HCT116 (cell line): ENCODE data around the gene SPRR5. TPM values are rescaled to one million over a fixed set of nuclear protein-coding genes. Genes with fewer than 3 reads are reported as not detected.

Experiments
- ATAC-seq: fragments of 200-7000 bp; cut with Tn5 transposase; 2 replicates; pipeline ENCODE4 v1.9.1; 2020; ENCODE audit warnings: mild to moderate bottlenecking, moderate library complexity
- BruUV-seq: library from RNA; stranded (reverse); fragments of 400-500 nt; replicated peaks from 2 replicates; lab custom pipeline; 2021; lab: Mats Ljungman, UMichigan
- CTCF ChIA-PET: fragments of 300-600 bp; sonication (Branson Sonifier 250); formaldehyde crosslinking; loops from one replicate; lab custom pipeline; 2021; ENCODE audit warnings: antibody characterized with exemption; lab: Charles Lee
- POLR2A ChIA-PET: fragments of 300-600, 350-600 bp; sonication (Branson Sonifier 250); formaldehyde crosslinking; loops from one replicate; lab custom pipeline; 2021; ENCODE audit warnings: antibody characterized with exemption; lab: Charles Lee
- RAD21 ChIA-PET, 2 experiments: fragments of 300-600 bp; sonication (Branson Sonifier 250); formaldehyde crosslinking; loops; one replicate each; lab custom pipeline; 2023; ENCODE audit warnings: low total read pairs in 2 of 2; ENCODE audit not compliant: uncharacterized antibody in 2 of 2, unreplicated experiment in 2 of 2, low non-redundant PET in 1 of 2; lab: Charles Lee
- DNase-seq: peaks from one replicate; pipeline ENCODE4 v3.0.0-alpha.2; 2010; ENCODE audit warnings: low read depth, low spot score
- H2AFZ ChIP-seq: fragments of 200-600 bp; shearing (Covaris generic), sonication (generic); 2 replicates; pipeline ENCODE4 v1.6.1; 2017; ENCODE audit warnings: low read depth, mixed run types, mixed read lengths, antibody characterized with exemption, low read length; ENCODE audit not compliant: poor library complexity, severe bottlenecking
- H3K27ac ChIP-seq: 2 replicates; pipeline ENCODE4 v1.5.1; 2012; ENCODE audit warnings: low read depth, low read length
- H3K27me3 ChIP-seq: fragments of 200-600 bp; sonication (generic); 2 replicates; pipeline ENCODE4 v1.6.1; 2016; ENCODE audit warnings: mixed run types, low read length, mixed read lengths; ENCODE audit not compliant: insufficient read depth
- H3K36me3 ChIP-seq, 2 experiments: fragments of 200-500 bp in 1 of 2; fragments of 200-600 bp in 1 of 2; sonication (Bioruptor generic) in 1 of 2; sonication (generic) in 1 of 2; 2 replicates each; pipeline versions ENCODE4 v1.5.1 to v1.6.1; 2014 to 2016; ENCODE audit warnings: low read length in 2 of 2, inconsistent platforms in 1 of 2, mixed read lengths in 1 of 2, mixed run types in 1 of 2; ENCODE audit not compliant: insufficient read depth in 2 of 2, control insufficient read depth in 1 of 2
- H3K4me1 ChIP-seq, 2 experiments: fragments of 200-600 bp in 1 of 2; sonication (generic) in 1 of 2; 2 replicates each; pipeline versions ENCODE4 v1.5.1 to v1.6.1; 2012 to 2017; ENCODE audit warnings: low read length in 2 of 2, inconsistent platforms in 1 of 2, mild to moderate bottlenecking in 1 of 2, mixed read lengths in 1 of 2, mixed run types in 1 of 2, moderate library complexity in 1 of 2; ENCODE audit not compliant: insufficient read depth in 2 of 2, control insufficient read depth in 1 of 2
- H3K4me2 ChIP-seq: fragments of 200-600 bp; sonication (generic); 2 replicates; pipeline ENCODE4 v1.6.1; 2017; ENCODE audit warnings: mixed run types, low read length, mixed read lengths
- H3K4me3 ChIP-seq, 2 experiments: fragments of 200-600 bp in 1 of 2; sonication (generic) in 1 of 2; replicated peaks in 1 of 2; 2 replicates each; pipeline ENCODE4 v1.5.1; 2011 to 2016; ENCODE audit warnings: low read length in 2 of 2, control low read depth in 1 of 2, low read depth in 1 of 2, mild to moderate bottlenecking in 1 of 2, mixed read lengths in 1 of 2, mixed run types in 1 of 2
- H3K79me2 ChIP-seq: fragments of 200-600 bp; sonication (generic); 2 replicates; pipeline ENCODE4 v1.6.1; 2017; ENCODE audit warnings: mild to moderate bottlenecking, mixed run types, low read length, moderate library complexity, mixed read lengths; ENCODE audit not compliant: insufficient read depth
- H3K9ac ChIP-seq: fragments of 200-600 bp; sonication (generic); 2 replicates; pipeline ENCODE4 v1.6.1; 2016; ENCODE audit warnings: low read length, mixed read lengths
- H3K9me2 ChIP-seq: fragments of 200-600 bp; sonication (generic), shearing (Covaris generic); 2 replicates; pipeline ENCODE4 v1.6.1; 2017; ENCODE audit warnings: mixed run types, mild to moderate bottlenecking, moderate library complexity; ENCODE audit not compliant: insufficient read depth
- H3K9me3 ChIP-seq, 2 experiments: fragments of 200-500 bp in 1 of 2; fragments of 200-600 bp in 1 of 2; sonication (Bioruptor generic) in 1 of 2; sonication (generic) in 1 of 2; 2 replicates each; pipeline ENCODE4 v1.6.1; 2014 to 2017; ENCODE audit warnings: low read length in 2 of 2, mixed read lengths in 2 of 2, inconsistent platforms in 1 of 2, low read depth in 1 of 2, mild to moderate bottlenecking in 1 of 2, mixed run types in 1 of 2, moderate library complexity in 1 of 2; ENCODE audit not compliant: control insufficient read depth in 1 of 2, insufficient read depth in 1 of 2
- H4K20me1 ChIP-seq: fragments of 200-600 bp; sonication (generic), shearing (Covaris generic); 2 replicates; pipeline ENCODE4 v1.6.1; 2017; ENCODE audit warnings: mixed run types, mild to moderate bottlenecking, moderate library complexity; ENCODE audit not compliant: insufficient read depth
- POLR2AphosphoS5 ChIP-seq: IDR thresholded peaks from 2 replicates; pipeline ENCODE4 v1.6.1; 2011; ENCODE audit warnings: mild to moderate bottlenecking, low read depth, low read length, moderate library complexity
- ZFX ChIP-seq: fragments of 450-650 bp; IDR thresholded peaks from 2 replicates; pipeline ENCODE4 v1.6.1; 2017
- intact Hi-C: fragments of 100-400 bp; cut with micrococcal nuclease; formaldehyde crosslinking; loops from 2 replicates; pipeline ENCODE4 v1.10.0; 2022
- total RNA-seq: library from RNA; stranded (reverse); gene quantifications from one replicate; pipeline ENCODE4 v1.2.1, GENCODE V29; 2021; ENCODE audit not compliant: unreplicated experiment
- TF ChIP-seq, protein P1 (sequence below): IDR thresholded peaks from 2 replicates; pipeline ENCODE4 v1.6.1; 2011; ENCODE audit warnings: mild to moderate bottlenecking, low read length, moderate library complexity; ENCODE audit not compliant: insufficient replicate concordance; ENCODE audit errors: extremely low read depth
- TF ChIP-seq, protein P2 (sequence below): IDR thresholded peaks from 2 replicates; pipeline ENCODE4 v1.6.1; 2012; ENCODE audit warnings: low read depth

SPRR5 gene
- total RNA-seq, 1 experiment from 2014 or later: not detected

DNA sequence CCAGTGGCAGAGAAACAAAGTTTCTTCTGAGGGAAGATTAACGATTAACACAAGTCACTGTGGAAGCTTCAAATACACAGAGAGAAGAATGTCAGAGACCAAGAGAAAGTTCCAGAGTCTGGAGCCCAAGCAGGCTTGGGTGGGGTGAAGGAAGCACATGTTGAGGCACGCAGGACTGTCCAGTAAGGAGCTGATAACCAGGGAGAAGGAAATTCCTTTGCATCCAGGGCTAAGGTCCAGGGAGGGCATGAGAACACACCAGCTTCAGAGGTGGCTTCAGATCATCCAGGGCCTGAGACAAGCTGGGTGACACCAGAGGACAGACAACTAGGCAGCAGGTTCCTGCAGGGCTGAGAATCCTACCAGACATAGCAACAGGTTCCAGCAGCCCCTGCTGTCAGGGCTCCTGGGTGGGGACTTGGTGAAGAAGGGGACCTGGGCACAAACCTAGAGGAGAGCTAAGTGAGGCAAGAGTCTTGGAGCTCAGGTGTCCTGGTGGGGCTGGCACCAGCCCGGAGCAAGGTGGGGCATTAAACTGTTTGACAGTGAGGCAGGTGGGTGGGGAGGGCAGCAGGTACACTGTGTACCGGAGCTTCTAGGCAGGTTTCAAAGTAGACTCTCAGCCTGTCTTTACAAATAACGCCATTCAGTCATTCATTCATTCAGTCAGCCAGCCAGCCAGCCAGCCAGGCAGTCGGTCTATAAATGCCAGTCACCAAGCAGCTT, 34.3 kb downstream of the SPRR5 start:
- POLR2A ChIA-PET: no interaction called here
- no peak for ATAC-seq

More for the DNA sequence above, 34.3 kb downstream of the SPRR5 start:
- TF ChIP-seq POLR2AphosphoS5: no peak
- TF ChIP-seq, protein P1, sequence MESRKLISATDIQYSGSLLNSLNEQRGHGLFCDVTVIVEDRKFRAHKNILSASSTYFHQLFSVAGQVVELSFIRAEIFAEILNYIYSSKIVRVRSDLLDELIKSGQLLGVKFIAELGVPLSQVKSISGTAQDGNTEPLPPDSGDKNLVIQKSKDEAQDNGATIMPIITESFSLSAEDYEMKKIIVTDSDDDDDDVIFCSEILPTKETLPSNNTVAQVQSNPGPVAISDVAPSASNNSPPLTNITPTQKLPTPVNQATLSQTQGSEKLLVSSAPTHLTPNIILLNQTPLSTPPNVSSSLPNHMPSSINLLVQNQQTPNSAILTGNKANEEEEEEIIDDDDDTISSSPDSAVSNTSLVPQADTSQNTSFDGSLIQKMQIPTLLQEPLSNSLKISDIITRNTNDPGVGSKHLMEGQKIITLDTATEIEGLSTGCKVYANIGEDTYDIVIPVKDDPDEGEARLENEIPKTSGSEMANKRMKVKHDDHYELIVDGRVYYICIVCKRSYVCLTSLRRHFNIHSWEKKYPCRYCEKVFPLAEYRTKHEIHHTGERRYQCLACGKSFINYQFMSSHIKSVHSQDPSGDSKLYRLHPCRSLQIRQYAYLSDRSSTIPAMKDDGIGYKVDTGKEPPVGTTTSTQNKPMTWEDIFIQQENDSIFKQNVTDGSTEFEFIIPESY: no peak
- no peak for TF ChIP-seq ZFX
- TF ChIP-seq, protein P2, sequence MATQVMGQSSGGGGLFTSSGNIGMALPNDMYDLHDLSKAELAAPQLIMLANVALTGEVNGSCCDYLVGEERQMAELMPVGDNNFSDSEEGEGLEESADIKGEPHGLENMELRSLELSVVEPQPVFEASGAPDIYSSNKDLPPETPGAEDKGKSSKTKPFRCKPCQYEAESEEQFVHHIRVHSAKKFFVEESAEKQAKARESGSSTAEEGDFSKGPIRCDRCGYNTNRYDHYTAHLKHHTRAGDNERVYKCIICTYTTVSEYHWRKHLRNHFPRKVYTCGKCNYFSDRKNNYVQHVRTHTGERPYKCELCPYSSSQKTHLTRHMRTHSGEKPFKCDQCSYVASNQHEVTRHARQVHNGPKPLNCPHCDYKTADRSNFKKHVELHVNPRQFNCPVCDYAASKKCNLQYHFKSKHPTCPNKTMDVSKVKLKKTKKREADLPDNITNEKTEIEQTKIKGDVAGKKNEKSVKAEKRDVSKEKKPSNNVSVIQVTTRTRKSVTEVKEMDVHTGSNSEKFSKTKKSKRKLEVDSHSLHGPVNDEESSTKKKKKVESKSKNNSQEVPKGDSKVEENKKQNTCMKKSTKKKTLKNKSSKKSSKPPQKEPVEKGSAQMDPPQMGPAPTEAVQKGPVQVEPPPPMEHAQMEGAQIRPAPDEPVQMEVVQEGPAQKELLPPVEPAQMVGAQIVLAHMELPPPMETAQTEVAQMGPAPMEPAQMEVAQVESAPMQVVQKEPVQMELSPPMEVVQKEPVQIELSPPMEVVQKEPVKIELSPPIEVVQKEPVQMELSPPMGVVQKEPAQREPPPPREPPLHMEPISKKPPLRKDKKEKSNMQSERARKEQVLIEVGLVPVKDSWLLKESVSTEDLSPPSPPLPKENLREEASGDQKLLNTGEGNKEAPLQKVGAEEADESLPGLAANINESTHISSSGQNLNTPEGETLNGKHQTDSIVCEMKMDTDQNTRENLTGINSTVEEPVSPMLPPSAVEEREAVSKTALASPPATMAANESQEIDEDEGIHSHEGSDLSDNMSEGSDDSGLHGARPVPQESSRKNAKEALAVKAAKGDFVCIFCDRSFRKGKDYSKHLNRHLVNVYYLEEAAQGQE: no peak
- Histone ChIP-seq H3K9ac (no peak overlapping the region), H3K9me3 (no peaks in the 10 kb centered on the region), H3K4me2 (no peak overlapping the region), H3K27me3 (peaks cover 48% of the 10 kb centered on the region), H3K27ac (no peak overlapping the region), H3K79me2 (no peaks in the 10 kb centered on the region), H2AFZ (no peak overlapping the region), H3K36me3 (no peaks in the 10 kb centered on the region), H3K9me2 (no peaks in the 10 kb centered on the region), H4K20me1 (no peaks in the 10 kb centered on the region), H3K4me3 (no peak overlapping the region), H3K4me1 (no peaks in the 10 kb centered on the region)
- intact Hi-C loops: no loop called here
- CTCF ChIA-PET: no interaction called here
- no peak for DNase-seq
- RAD21 ChIA-PET: no interaction called here
- BruUV-seq: no TSS peak
